HG02870 (cell line): ENCODE data around the gene COL23A1.
"Not testable (repeated sequence)": the region's sequence is repeated elsewhere in the genome, so short reads cannot be mapped to it uniquely, and the experiment has no call there.

ENCODE experiments used
- ATAC-seq: cut with Tn5 transposase; IDR thresholded peaks from one replicate; pipeline ENCODE4 v1.9.1; 2021; ENCODE audit warnings: mild to moderate bottlenecking, moderate library complexity; ENCODE audit not compliant: unreplicated experiment

The COL23A1 gene

GRCh38 chr5:178259623-178260536, 330.3 kb downstream of the COL23A1 start:
- no peak for ATAC-seq

- no peak for ATAC-seq
Measured at GRCh38 chr5:178257650-178258049, 332.5 kb downstream of the COL23A1 start.

GRCh38 chr5:178256746-178257145, 333.4 kb downstream of the COL23A1 start:
- no peak for ATAC-seq

DNA sequence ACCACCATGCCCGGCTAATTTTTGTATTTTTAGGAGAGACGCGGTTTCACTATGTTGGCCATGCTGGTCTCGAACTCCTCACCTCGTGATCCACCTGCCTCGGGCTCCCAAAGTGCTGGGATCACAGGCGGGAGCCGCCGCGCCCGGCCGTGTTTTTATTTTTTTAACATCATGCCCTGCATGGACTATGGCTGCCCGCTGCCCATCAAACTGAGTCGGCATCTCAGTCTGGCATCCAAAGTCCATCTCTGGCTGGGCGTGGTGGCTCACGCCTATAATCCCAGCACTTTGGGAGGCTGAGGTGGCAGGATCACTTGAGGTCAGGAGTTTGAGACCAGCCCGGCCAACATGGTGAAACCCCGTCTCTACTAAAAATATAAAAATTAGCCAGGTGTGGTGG, 336.6 kb downstream of the COL23A1 start:
- not testable (repeated sequence) for ATAC-seq

DNA sequence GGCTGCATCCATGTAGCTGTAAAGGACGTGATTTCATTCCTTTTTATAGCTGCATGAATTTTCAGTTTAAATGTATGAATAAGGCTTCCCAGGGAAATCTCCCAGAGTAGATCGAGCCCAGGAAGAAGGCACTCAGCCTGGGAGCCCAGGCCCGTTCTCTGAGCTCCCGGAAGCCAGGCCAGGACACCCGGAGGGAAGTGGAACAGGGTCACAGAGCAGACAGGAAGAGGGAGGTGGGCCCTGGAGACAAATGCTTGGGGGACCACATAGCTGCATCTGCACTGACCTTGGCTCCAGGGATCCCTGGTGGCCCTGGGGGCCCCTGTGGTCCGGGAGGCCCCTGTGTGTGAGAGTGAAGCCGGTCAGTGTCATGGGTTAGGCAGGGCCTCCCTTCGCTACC, 337.9 kb downstream of the COL23A1 start:
- no peak for ATAC-seq

DNA sequence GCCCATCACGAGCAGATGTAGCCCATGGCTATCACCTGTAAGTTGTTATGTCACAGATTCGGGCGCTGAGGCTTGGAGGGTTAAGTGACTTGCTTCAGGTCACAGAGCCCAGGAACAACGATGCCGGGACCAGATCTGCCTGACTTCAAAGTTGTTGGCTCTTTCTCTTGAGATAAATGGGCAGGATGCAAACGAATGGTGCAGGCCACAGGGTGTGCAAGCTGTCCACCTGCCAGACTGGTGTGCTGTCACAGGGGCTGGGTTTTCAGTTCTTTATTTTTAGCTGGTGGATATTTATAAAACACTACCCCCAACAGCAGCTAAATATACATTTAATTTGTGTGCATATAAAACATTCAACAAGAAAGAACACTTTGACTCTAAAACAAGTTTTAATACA, 339.9 kb downstream of the COL23A1 start:
- ATAC-seq: no peak

DNA sequence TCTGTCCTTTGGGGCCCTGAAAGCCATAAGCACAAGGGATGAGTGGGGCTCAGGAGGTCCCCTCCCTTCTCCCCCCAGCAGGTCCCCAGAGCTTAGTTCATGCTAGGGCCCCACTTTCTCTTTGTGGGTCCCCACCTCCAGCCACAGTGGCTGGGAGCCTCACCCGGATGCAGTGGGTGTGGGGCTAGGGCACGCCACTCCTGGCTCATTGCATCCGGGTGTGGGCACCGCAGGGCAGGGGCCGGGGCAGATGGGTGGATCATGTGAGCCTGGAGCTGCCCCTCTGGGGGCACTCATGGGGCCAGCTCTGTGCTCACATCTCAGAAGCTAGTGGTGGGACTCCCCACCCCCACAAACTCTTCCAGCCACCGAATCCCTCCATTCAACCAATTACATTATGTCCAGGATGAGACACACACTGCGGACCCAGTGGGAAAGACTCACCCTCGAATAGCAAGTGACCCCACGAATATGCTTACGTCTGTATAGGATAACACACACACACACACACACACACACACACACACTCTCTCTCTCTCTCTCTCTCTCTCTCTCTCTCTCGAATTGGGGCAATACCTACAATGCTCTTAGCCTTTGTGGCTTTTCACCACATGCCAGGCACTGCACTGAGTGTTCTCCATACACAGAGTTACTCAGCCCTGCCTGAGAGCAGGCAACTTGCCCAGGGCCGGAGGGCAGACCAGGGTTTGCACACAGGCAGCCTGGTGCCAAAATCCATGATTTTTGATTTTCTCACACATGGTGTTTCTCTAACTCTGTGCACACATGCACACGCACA, 340.8 kb downstream of the COL23A1 start:
- ATAC-seq: no peak

GRCh38 chr5:178248750-178249149, 341.4 kb downstream of the COL23A1 start:
- no peak for ATAC-seq

GRCh38 chr5:178247481-178248456, 342.4 kb downstream of the COL23A1 start:
- no peak for ATAC-seq

DNA sequence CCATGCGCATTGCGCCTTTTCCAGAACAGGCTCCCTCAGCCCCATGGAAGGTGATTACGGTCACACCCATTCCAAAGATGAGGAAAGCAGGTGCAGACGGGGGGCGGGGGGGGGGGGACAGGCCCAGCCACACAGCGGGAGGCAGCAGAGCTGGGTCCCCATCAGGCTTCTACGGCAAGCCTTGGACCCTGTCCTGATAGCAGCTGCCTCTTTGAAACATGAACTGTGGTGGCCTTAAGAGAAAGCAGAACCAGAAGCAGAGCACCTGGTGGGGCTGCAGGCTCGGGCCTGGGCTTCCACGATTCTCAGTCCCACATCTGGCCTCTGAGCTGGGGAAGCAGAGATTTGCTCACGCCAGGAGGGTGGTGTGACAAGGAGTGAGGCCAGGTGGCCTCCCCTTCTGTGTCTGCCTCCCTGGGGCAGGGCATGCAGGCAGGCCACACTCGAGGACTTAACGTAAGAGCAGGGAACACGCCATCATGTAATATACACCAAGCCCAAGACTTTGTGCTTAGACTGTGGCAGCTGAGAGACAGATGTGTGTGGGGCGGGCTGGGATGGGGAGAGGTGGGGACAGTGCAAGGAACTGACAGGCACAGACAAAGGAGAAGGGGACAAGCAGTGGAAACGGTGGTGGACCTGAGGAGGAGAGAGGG, 343.4 kb downstream of the COL23A1 start:
- ATAC-seq: no peak

GRCh38 chr5:178245389-178245788, 344.8 kb downstream of the COL23A1 start:
- ATAC-seq: no peak

- ATAC-seq: no peak
Measured at GRCh38 chr5:178244576-178244975, 345.6 kb downstream of the COL23A1 start.

- ATAC-seq: no peak
Measured at GRCh38 chr5:178242416-178242815, 347.8 kb downstream of the COL23A1 start.

GRCh38 chr5:178241688-178242231, 348.4 kb downstream of the COL23A1 start:
- no peak for ATAC-seq

DNA sequence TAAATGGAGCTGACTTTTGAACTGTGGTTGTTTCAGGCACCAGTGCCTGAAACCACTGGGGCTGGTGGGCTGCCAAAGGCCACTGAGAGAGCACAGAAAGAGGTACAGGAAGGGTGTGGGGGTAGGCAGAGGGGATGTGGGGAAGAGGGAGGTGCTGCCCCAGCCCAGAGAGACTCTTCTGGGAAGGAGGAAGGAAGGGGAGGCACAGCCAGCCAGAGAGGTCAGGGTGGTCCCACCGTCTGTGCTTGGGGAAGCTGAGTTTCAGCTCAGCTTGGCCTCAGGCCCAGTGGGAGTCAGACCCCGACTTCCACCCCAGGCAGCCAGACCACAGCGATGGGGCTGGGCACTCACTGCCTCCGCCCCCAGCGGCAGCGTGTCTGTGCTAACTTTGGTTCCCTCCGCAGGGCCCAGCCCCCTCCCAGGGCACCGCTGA, 348.9 kb downstream of the COL23A1 start:
- no peak for ATAC-seq

- ATAC-seq: no peak
Measured at GRCh38 chr5:178240766-178241165, 349.4 kb downstream of the COL23A1 start.

DNA sequence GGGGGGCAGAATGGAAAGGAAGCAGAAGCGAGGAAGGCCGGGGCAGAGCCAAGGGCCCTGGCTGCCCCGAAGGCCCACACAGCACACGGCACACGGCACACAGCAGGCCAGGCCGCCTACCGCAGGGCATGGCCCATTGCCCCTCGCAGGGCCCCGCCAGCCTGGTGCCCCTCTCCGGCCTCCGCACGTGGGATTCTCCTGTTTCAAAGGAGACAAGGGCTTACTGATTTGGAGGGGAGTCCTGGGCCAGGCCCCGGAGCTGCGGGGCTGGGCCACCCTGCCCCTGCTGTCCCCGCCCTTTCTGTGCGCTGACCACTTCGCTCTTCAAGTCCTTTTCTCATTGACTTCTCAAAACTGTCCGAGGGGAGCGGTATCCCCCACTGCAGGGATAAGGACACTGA, 349.9 kb downstream of the COL23A1 start:
- ATAC-seq: no peak

GRCh38 chr5:178239626-178240301, 350.4 kb downstream of the COL23A1 start:
- ATAC-seq: not testable (repeated sequence)
